ENCODE measurements around the gene HSPB8.

DNA sequence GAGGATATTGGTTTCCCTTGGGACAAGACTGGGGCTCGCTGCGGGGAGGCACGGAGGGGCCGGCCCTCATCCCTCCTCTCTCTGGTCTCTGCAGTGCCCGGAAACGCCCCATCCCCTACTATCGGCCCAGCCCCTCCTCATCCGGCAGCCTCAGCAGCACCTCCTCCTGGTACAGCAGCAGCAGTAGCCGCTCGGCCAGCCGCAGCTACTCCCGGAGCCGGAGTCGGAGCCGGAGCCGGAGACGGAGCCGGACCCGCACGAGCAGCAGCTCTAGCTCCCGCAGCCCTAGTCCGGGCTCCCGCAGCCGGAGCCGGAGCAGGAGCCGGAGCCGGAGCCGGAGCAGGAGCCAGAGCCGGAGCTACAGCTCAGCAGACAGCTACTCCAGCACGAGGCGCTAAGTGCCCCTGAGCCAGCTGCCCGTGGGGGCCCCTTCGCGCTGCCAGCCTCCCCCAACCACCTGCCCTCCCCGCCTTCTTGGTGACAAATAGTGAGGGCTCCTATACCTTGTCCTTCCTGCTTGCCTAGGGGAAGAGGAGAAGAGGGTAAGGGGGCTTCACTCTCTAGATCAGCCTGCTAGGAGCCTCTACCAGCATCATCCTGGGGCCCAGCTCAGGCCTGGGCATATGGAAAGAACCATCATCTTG, 22.2 kb upstream of the HSPB8 start:
- TF ChIP-seq CTCF (IDR thresholded peaks at IDR 0.05; ENCODE audit: insufficient read depth, low read depth, low read length) = no peak
- TF ChIP-seq EZH2 (IDR thresholded peaks at IDR 0.05; ENCODE audit: insufficient read depth, low read length) = no peak
